GM23248 (cell line): ENCODE measurements around the gene RGMA. TPM values are rescaled to one million over a fixed set of nuclear protein-coding genes. Genes with fewer than 3 reads are reported as not detected.

Source experiments
- DNase-seq: peaks from one replicate; pipeline ENCODE4 v3.0.0-alpha.2; 2015
- H2AFZ ChIP-seq: fragments of 200-600 bp; sonication (generic); 2 replicates; pipeline ENCODE4 v1.6.1; 2016; ENCODE audit warnings: antibody characterized with exemption
- H3F3A ChIP-seq: fragments of 200-600 bp; sonication (generic); 2 replicates; pipeline ENCODE4 v1.6.1; 2016; ENCODE audit warnings: mild to moderate bottlenecking, antibody characterized with exemption, mixed run types; ENCODE audit not compliant: insufficient read depth
- H3K27ac ChIP-seq: fragments of 200-600 bp; sonication (generic); 2 replicates; pipeline ENCODE4 v1.5.1; 2016; ENCODE audit warnings: mild to moderate bottlenecking
- H3K27me3 ChIP-seq: fragments of 200-600 bp; sonication (generic); replicated peaks from 2 replicates; pipeline ENCODE4 v1.6.1; 2016; ENCODE audit warnings: mild to moderate bottlenecking; ENCODE audit not compliant: insufficient read depth
- H3K36me3 ChIP-seq: fragments of 200-600 bp; sonication (generic); 2 replicates; pipeline ENCODE4 v1.6.1; 2016; ENCODE audit warnings: low read depth, mild to moderate bottlenecking
- H3K4me1 ChIP-seq: fragments of 200-600 bp; sonication (generic); 2 replicates; pipeline ENCODE4 v1.6.1; 2016; ENCODE audit warnings: mild to moderate bottlenecking; ENCODE audit not compliant: insufficient read depth
- H3K4me2 ChIP-seq: fragments of 200-600 bp; sonication (generic); one replicate; pipeline ENCODE4 v1.6.1; 2016; ENCODE audit warnings: mild to moderate bottlenecking; ENCODE audit not compliant: unreplicated experiment
- H3K4me3 ChIP-seq: fragments of 200-600 bp; sonication (generic); 2 replicates; pipeline ENCODE4 v1.5.1; 2016; ENCODE audit warnings: mild to moderate bottlenecking
- H3K79me2 ChIP-seq: fragments of 200-600 bp; sonication (generic); 2 replicates; pipeline ENCODE4 v1.6.1; 2016; ENCODE audit warnings: mild to moderate bottlenecking; ENCODE audit not compliant: insufficient read depth
- H3K9ac ChIP-seq: fragments of 200-600 bp; sonication (generic); 2 replicates; pipeline ENCODE4 v1.6.1; 2016; ENCODE audit warnings: mild to moderate bottlenecking
- H3K9me2 ChIP-seq: fragments of 200-600 bp; sonication (generic); 2 replicates; pipeline ENCODE4 v1.6.1; 2016; ENCODE audit warnings: mixed run types, mild to moderate bottlenecking, moderate library complexity; ENCODE audit not compliant: insufficient read depth
- H3K9me3 ChIP-seq: fragments of 200-600 bp; sonication (generic); one replicate; pipeline ENCODE4 v1.6.1; 2017; ENCODE audit warnings: low read depth
- H4K20me1 ChIP-seq: fragments of 200-600 bp; sonication (generic); 2 replicates; pipeline ENCODE4 v1.6.0; 2016; ENCODE audit not compliant: insufficient read depth
- EZH2 ChIP-seq: fragments of 200-600 bp; sonication (generic); IDR thresholded peaks from 2 replicates; pipeline ENCODE4 v1.6.1; 2018; ENCODE audit warnings: antibody characterized with exemption, mild to moderate bottlenecking; ENCODE audit not compliant: insufficient read depth, poor library complexity, severe bottlenecking
- EZH2phosphoT487 ChIP-seq: fragments of 200-600 bp; sonication (generic); IDR thresholded peaks from 2 replicates; pipeline ENCODE4 v1.6.1; 2018; ENCODE audit warnings: antibody characterized with exemption, moderate library complexity, mild to moderate bottlenecking, low read depth; ENCODE audit not compliant: insufficient read depth
- WGBS, 2 experiments: methylation state at CpG; one replicate each; pipeline ENCODE4 v1.1.6; 2015 to 2017; ENCODE audit warnings: low lambda C conversion rate in 2 of 2, low coverage in 1 of 2; ENCODE audit errors: missing lambda C conversion rate in 2 of 2; 5-methylcytosine and 5-hydroxymethylcytosine counted together
- in situ Hi-C: fragments of 300-500 bp; cut with MboI; formaldehyde crosslinking; loops from 2 replicates; pipeline ENCODE4 v1.15.0; 2020
- polyA plus RNA-seq: library from polyadenylated mRNA; unstranded; fragments of >200 nt; fragmentation: Nextera tagmentation; extraction: Ambion mirVana; gene quantifications from 2 replicates; pipeline ENCODE4 v1.2.1, GENCODE V29; 2016
- total RNA-seq: library from RNA; depleted of rRNA; stranded (reverse); fragments of >200 nt; shearing (Covaris generic); gene quantifications from 2 replicates; pipeline ENCODE4 v1.2.3, GENCODE V29; 2014; rRNA removed

The RGMA gene
- total RNA-seq, result 0.76 and 2.0 TPM in 2 replicates
- 0.65 and 0.84 TPM in 2 replicates for polyA plus RNA-seq

- no peaks in the 10 kb centered on the region for H4K20me1 ChIP-seq
- H3K4me2 ChIP-seq, result peak within 1 kb of the TSS; percentile 78
- H3K4me3 ChIP-seq, result peak within 1 kb of the TSS; percentile 55
- H2AFZ ChIP-seq, result peak within 1 kb of the TSS; percentile 60
- H3K27me3 ChIP-seq, result peaks cover 74% of the 10 kb centered on the region
- no peaks in the 10 kb centered on the region for H3K79me2 ChIP-seq
- no peak within 1 kb of the TSS for H3K9ac ChIP-seq
- H3K4me1 ChIP-seq, result no peaks in the 10 kb centered on the region
- H3K9me2 ChIP-seq, result no peaks in the 10 kb centered on the region
- no peaks in the 10 kb centered on the region for H3K36me3 ChIP-seq
- no peaks in the 10 kb centered on the region for H3F3A ChIP-seq
- peak; percentile 23 for DNase-seq
- no peaks in the 10 kb centered on the region for H3K9me3 ChIP-seq
- in situ Hi-C loops, result no loop called here
- TF ChIP-seq EZH2phosphoT487 (no peak), EZH2 (peak; percentile 14)
- 12% methylated on average over 17 to 46 of the region's 92 CpGs for WGBS, 2 experiments
- H3K27ac ChIP-seq, result no peak within 1 kb of the TSS
These were observed at the start of gene RGMA for GRCh38 chr15:93088981-93089726. Gene RGMA (minus strand): TSS chr15:93089211. CDS start chr15:93088932, 279 bp downstream.

GRCh38 chr15:93136606-93137005 is 47.6 kb upstream of the RGMA start:
- WGBS, 2 experiments, result 14 to 22% methylated on average over 7 of the region's 7 CpGs
- no peaks in the 10 kb centered on the region for H3K9me3 ChIP-seq
- H4K20me1 ChIP-seq, result no peaks in the 10 kb centered on the region
- no peaks in the 10 kb centered on the region for H3K79me2 ChIP-seq
- no peak overlapping the region for H3K4me2 ChIP-seq
- H3K27me3 ChIP-seq, result no peaks in the 10 kb centered on the region
- no peak for DNase-seq
- in situ Hi-C loops, result no loop called here
- no peaks in the 10 kb centered on the region for H3K4me1 ChIP-seq
- H3F3A ChIP-seq, result no peaks in the 10 kb centered on the region
- H3K36me3 ChIP-seq, result no peaks in the 10 kb centered on the region
- no peaks in the 10 kb centered on the region for H3K9me2 ChIP-seq
- no peak overlapping the region for H2AFZ ChIP-seq
- H3K27ac ChIP-seq, result no peak overlapping the region
- no peak overlapping the region for H3K4me3 ChIP-seq
- no peak overlapping the region for H3K9ac ChIP-seq
- TF ChIP-seq EZH2 (no peak), EZH2phosphoT487 (no peak)

- Histone ChIP-seq H3K9me3 (no peaks in the 10 kb centered on the region), H2AFZ (no peak overlapping the region), H3K27me3 (no peaks in the 10 kb centered on the region), H3K4me1 (no peaks in the 10 kb centered on the region), H3K9ac (no peak overlapping the region), H3K79me2 (no peaks in the 10 kb centered on the region), H3K4me2 (no peak overlapping the region), H4K20me1 (no peaks in the 10 kb centered on the region), H3K9me2 (no peaks in the 10 kb centered on the region), H3K4me3 (no peak overlapping the region), H3K27ac (no peak overlapping the region), H3F3A (no peaks in the 10 kb centered on the region), H3K36me3 (no peaks in the 10 kb centered on the region)
- DNase-seq, result no peak
- in situ Hi-C loops, result no loop called here
- WGBS, 2 experiments, result 18% methylated on average over 3 of the region's 3 CpGs
- TF ChIP-seq EZH2phosphoT487 (no peak), EZH2 (no peak)
These were observed 47.0 kb upstream of the RGMA start for GRCh38 chr15:93135997-93136397.

GRCh38 chr15:93135459-93135858 is 46.4 kb upstream of the RGMA start:
- in situ Hi-C loops, result no loop called here
- no peaks in the 10 kb centered on the region for H3K27me3 ChIP-seq
- H3K4me2 ChIP-seq, result no peak overlapping the region
- no peak overlapping the region for H3K9ac ChIP-seq
- no peaks in the 10 kb centered on the region for H3K4me1 ChIP-seq
- 31 to 53% methylated on average over 3 of the region's 3 CpGs for WGBS, 2 experiments
- no peak overlapping the region for H3K27ac ChIP-seq
- no peak for DNase-seq
- TF ChIP-seq EZH2phosphoT487 (no peak), EZH2 (no peak)
- no peaks in the 10 kb centered on the region for H3K79me2 ChIP-seq
- H3K9me2 ChIP-seq, result no peaks in the 10 kb centered on the region
- no peaks in the 10 kb centered on the region for H3K9me3 ChIP-seq
- H4K20me1 ChIP-seq, result no peaks in the 10 kb centered on the region
- no peak overlapping the region for H2AFZ ChIP-seq
- H3F3A ChIP-seq, result no peaks in the 10 kb centered on the region
- H3K4me3 ChIP-seq, result no peak overlapping the region
- H3K36me3 ChIP-seq, result no peaks in the 10 kb centered on the region
